H4 (cell line): ENCODE data around the gene GRAMD2A. TPM values are rescaled to one million over a fixed set of nuclear protein-coding genes. Genes with fewer than 3 reads are reported as not detected.
A peak's percentile ranks its signal among the peaks of the same experiment; 100 is the strongest.

Source experiments
- DNase-seq: peaks from one replicate; pipeline ENCODE4 v3.0.0-alpha.2; 2015; ENCODE audit warnings: low spot score
- total RNA-seq: library from RNA; depleted of rRNA; stranded (reverse); fragments of >200 nt; shearing (Covaris generic); gene quantifications from 2 replicates; pipeline ENCODE4 v1.2.3, GENCODE V29; 2014

The GRAMD2A gene
- total RNA-seq, 1 experiment from 2014 or later: 0.33 TPM

GRCh38 chr15:72217216-72217615 is 19.6 kb upstream of the GRAMD2A start:
- DNase-seq: no peak

- DNase-seq: no peak
Observed at GRCh38 chr15:72216079-72216478, 18.5 kb upstream of the GRAMD2A start.

GRCh38 chr15:72207558-72208085 is 10.0 kb upstream of the GRAMD2A start:
- DNase-seq: peak; percentile 20

- DNase-seq: no peak
Observed at GRCh38 chr15:72206677-72207000, 9.1 kb upstream of the GRAMD2A start.

GRCh38 chr15:72205896-72206676 is 8.5 kb upstream of the GRAMD2A start:
- no peak for DNase-seq

- no peak for DNase-seq
Observed at GRCh38 chr15:72205273-72205672, 7.7 kb upstream of the GRAMD2A start.

- peak; percentile 74 for DNase-seq
Observed at GRCh38 chr15:72203507-72203837, 5.9 kb upstream of the GRAMD2A start.

- no peak for DNase-seq
Observed at GRCh38 chr15:72202801-72203506, 5.4 kb upstream of the GRAMD2A start.

- DNase-seq: no peak
Observed at GRCh38 chr15:72202302-72202701, 4.7 kb upstream of the GRAMD2A start.

GRCh38 chr15:72201391-72201921 is 3.9 kb upstream of the GRAMD2A start:
- DNase-seq: no peak

- DNase-seq: peak; percentile 9
Observed at GRCh38 chr15:72200395-72201237, 3.0 kb upstream of the GRAMD2A start.

- DNase-seq: peak; percentile 77
Observed at GRCh38 chr15:72199721-72200212, 2.2 kb upstream of the GRAMD2A start.

GRCh38 chr15:72199205-72199515 is 1.6 kb upstream of the GRAMD2A start:
- no peak for DNase-seq

GRCh38 chr15:72198356-72199204 is 993 bp upstream of the GRAMD2A start:
- peak; percentile 6 for DNase-seq

GRCh38 chr15:72197041-72197459 is 537 bp downstream of the GRAMD2A start:
- no peak for DNase-seq

- no peak for DNase-seq
Observed at GRCh38 chr15:72196409-72197040, 1.1 kb downstream of the GRAMD2A start.

- DNase-seq: no peak
Observed at GRCh38 chr15:72195101-72195511, 2.5 kb downstream of the GRAMD2A start.

GRCh38 chr15:72193836-72194396 is 3.7 kb downstream of the GRAMD2A start:
- DNase-seq: no peak

- DNase-seq: no peak
Observed at GRCh38 chr15:72192416-72192815, 5.2 kb downstream of the GRAMD2A start.

GRCh38 chr15:72189250-72189902 is 8.2 kb downstream of the GRAMD2A start:
- DNase-seq: no peak
